OCI-LY7 (cell line): ENCODE results near the gene NPEPL1. TPM values are rescaled to one million over a fixed set of nuclear protein-coding genes. Genes with fewer than 3 reads are reported as not detected.

Experiments used
- BruUV-seq: library from RNA; stranded (reverse); fragments of 400-500 nt; replicated peaks from 2 replicates; lab custom pipeline; 2021; lab: Mats Ljungman, UMichigan
- CTCF ChIA-PET: fragments of 300-600 bp; sonication (Branson Sonifier 250); formaldehyde crosslinking; loops from one replicate; lab custom pipeline; 2022; ENCODE audit warnings: antibody characterized with exemption; ENCODE audit not compliant: unreplicated experiment; lab: Charles Lee
- POLR2A ChIA-PET: fragments of 300-600 bp; sonication (Branson Sonifier 250); formaldehyde crosslinking; loops from one replicate; lab custom pipeline; 2022; ENCODE audit warnings: antibody characterized with exemption; lab: Charles Lee
- DNase-seq: peaks from one replicate; pipeline ENCODE4 v3.0.0-alpha.2; 2015; ENCODE audit warnings: low spot score
- H2AFZ ChIP-seq: fragments of 200-600 bp; sonication (generic), shearing (Covaris generic); 2 replicates; pipeline ENCODE4 v1.6.1; 2014; ENCODE audit warnings: mild to moderate bottlenecking, antibody characterized with exemption, low read length, moderate library complexity
- H3K27ac ChIP-seq: fragments of 200-600 bp; sonication (generic); 2 replicates; pipeline ENCODE4 v1.5.1; 2014; ENCODE audit warnings: mixed run types, low read depth, mild to moderate bottlenecking, moderate library complexity, low read length, inconsistent platforms; ENCODE audit not compliant: poor library complexity, severe bottlenecking
- H3K36me3 ChIP-seq: fragments of 200-600 bp; sonication (generic); 2 replicates; pipeline ENCODE4 v1.6.1; 2014; ENCODE audit warnings: mild to moderate bottlenecking, antibody characterized with exemption, low read length, moderate library complexity, mixed read lengths; ENCODE audit not compliant: insufficient read depth
- H3K4me1 ChIP-seq: fragments of 200-600 bp; sonication (generic); 2 replicates; pipeline ENCODE4 v1.5.1; 2014; ENCODE audit warnings: mild to moderate bottlenecking, low read length; ENCODE audit not compliant: insufficient read depth, poor library complexity, severe bottlenecking
- H3K4me2 ChIP-seq: fragments of 200-600 bp; sonication (generic); 2 replicates; pipeline ENCODE4 v1.6.1; 2014; ENCODE audit warnings: mild to moderate bottlenecking, low read length
- H3K4me3 ChIP-seq: fragments of 200-600 bp; sonication (generic); 2 replicates; pipeline ENCODE4 v1.5.1; 2014; ENCODE audit warnings: mild to moderate bottlenecking, low read depth, low read length; ENCODE audit not compliant: poor library complexity, severe bottlenecking
- H3K79me2 ChIP-seq: fragments of 200-600 bp; sonication (generic); 2 replicates; pipeline ENCODE4 v1.6.1; 2016; ENCODE audit warnings: low read depth, mild to moderate bottlenecking, low read length, moderate library complexity, mixed read lengths; ENCODE audit not compliant: insufficient read depth
- H3K9me2 ChIP-seq: fragments of 200-600 bp; sonication (generic); 2 replicates; pipeline ENCODE4 v1.6.1; 2016; ENCODE audit warnings: mild to moderate bottlenecking, low read length, mixed read lengths; ENCODE audit not compliant: insufficient read depth
- H3K9me3 ChIP-seq: fragments of 200-600 bp; sonication (generic); 2 replicates; pipeline ENCODE4 v1.6.1; 2014; ENCODE audit warnings: mild to moderate bottlenecking, mixed run types, low read length, mixed read lengths
- H4K20me1 ChIP-seq: fragments of 200-600 bp; sonication (generic); 2 replicates; pipeline ENCODE4 v1.6.1; 2014; ENCODE audit warnings: mild to moderate bottlenecking, antibody characterized with exemption, low read length, moderate library complexity, mixed read lengths; ENCODE audit not compliant: insufficient read depth
- EZH2phosphoT487 ChIP-seq: fragments of 200-600 bp; sonication (generic); IDR thresholded peaks from 2 replicates; pipeline ENCODE4 v1.6.1; 2018; ENCODE audit warnings: low read depth, borderline replicate concordance, mild to moderate bottlenecking, mixed run types, antibody characterized with exemption, low read length, moderate library complexity, mixed read lengths
- intact Hi-C: fragments of 100-400 bp; cut with micrococcal nuclease; formaldehyde crosslinking; loops from one replicate; pipeline ENCODE4 v1.10.0; 2022; ENCODE audit not compliant: unreplicated experiment
- total RNA-seq, 2 experiments: library from RNA; depleted of rRNA in 1 of 2; stranded (reverse); fragments of >200 nt in 1 of 2; shearing (Covaris generic) in 1 of 2; gene quantifications; 2 replicates each; pipeline ENCODE4 v1.2.3, GENCODE V29; 2014 to 2022
- TF ChIP-seq, protein P1 (sequence below): fragments of 200-600 bp; sonication (generic); conservative IDR thresholded peaks from 2 replicates; pipeline ENCODE4 v1.5.1; 2014; ENCODE audit warnings: mild to moderate bottlenecking, antibody characterized with exemption, low read length, moderate library complexity, mixed read lengths

NPEPL1 gene
- total RNA-seq, 2 experiments from 2014 or later, result 3.4 to 11.5 TPM

- Histone ChIP-seq H3K9me3 (no peaks in the 10 kb centered on the region), H3K4me1 (no peaks in the 10 kb centered on the region), H3K27ac (no peak overlapping the region), H3K79me2 (no peaks in the 10 kb centered on the region), H3K36me3 (no peaks in the 10 kb centered on the region), H3K9me2 (no peaks in the 10 kb centered on the region), H2AFZ (no peak overlapping the region), H4K20me1 (no peaks in the 10 kb centered on the region), H3K4me2 (no peak overlapping the region), H3K4me3 (no peak overlapping the region)
- intact Hi-C loops, result no loop called here
- POLR2A ChIA-PET, result no interaction called here
- no TSS peak for BruUV-seq
- CTCF ChIA-PET, result no interaction called here
- no peak for DNase-seq
- TF ChIP-seq, protein P1, sequence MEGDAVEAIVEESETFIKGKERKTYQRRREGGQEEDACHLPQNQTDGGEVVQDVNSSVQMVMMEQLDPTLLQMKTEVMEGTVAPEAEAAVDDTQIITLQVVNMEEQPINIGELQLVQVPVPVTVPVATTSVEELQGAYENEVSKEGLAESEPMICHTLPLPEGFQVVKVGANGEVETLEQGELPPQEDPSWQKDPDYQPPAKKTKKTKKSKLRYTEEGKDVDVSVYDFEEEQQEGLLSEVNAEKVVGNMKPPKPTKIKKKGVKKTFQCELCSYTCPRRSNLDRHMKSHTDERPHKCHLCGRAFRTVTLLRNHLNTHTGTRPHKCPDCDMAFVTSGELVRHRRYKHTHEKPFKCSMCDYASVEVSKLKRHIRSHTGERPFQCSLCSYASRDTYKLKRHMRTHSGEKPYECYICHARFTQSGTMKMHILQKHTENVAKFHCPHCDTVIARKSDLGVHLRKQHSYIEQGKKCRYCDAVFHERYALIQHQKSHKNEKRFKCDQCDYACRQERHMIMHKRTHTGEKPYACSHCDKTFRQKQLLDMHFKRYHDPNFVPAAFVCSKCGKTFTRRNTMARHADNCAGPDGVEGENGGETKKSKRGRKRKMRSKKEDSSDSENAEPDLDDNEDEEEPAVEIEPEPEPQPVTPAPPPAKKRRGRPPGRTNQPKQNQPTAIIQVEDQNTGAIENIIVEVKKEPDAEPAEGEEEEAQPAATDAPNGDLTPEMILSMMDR, result no peak
Measured at GRCh38 chr20:58715801-58716475, 23.3 kb downstream of the NPEPL1 start.

DNA sequence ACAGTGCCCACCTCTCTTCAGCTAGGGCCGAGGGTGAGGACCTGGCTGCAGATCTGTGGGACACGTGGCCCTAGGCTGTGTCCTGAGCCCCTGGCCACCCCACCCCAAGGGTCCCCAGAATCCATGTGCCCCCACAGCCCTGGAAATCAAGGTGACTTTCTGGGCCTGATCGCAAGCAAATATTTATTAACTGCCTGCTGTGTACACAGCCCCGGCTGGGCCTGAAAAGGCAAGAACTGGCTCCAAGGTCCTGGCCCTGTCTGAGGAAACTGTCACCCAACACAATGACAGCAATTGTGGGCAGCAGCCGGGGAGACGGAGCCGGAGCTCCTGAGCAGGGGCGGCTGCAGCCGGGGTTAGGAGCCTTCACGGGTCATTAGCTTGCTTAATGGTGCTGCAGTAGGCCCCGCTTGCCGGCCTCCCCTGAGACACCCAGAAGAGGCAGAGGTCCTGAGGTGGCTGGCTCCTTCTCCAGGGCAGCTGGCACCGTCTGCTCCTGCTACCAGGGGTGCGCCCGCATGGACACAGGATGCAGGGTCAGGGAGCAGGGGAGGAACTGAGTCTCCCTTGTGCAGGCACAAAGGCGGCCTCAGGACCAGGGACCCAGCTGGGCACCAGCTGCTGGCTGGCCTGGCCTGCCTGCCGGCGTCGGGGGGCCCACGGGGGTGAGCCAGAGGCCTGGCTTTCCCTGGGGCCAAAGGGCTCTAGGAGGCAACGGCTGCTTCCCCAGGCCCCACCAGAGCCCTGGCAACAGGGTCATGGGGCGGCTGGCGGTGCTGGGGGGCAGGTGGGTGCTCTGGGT, 24.1 kb downstream of the NPEPL1 start:
- POLR2A ChIA-PET, result no interaction called here
- no TSS peak for BruUV-seq

DNA sequence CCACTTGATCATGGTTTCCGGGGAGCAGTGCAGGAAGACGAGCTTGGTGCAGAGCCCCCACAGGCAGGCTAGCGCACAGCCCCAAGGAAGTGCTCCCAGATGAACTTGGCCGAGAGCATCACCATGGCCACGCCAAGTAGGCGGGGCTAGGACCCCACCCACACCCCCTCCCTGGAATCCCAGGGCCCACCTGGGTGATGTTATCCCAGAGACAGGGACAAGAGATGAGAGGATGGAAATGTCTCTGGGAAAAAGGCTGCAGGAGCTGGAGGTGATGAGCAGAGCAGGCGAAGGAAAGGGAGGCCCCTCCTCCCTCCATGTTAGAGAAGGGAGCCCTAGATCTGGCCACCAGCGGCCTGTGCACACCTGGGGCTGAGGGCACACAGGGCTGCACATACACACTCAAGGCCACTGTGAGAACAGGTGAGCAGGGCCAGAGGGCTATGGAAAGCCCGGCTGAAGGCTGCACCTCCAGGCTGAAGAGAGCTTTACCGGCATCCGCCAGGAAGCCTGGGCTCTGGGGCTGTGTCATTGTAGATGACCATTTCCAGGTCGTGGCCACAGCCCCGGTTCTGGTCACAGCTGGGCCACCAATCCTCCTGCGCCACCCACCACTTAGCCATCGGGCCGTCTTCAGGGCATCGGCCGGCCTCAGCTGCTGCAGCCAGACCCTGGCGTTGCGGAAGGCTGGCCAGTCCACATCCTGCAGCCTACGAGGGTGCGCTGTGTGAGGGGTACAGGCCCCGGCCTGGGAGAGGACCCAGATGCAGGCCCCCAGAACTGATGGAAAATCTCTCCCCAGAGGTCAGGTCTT, 24.9 kb downstream of the NPEPL1 start:
- no peak for DNase-seq
- H3K9me2 ChIP-seq, result no peaks in the 10 kb centered on the region
- ChIA-PET POLR2A (no interaction called here), CTCF (no interaction called here)
- H3K4me1 ChIP-seq, result no peaks in the 10 kb centered on the region
- no peaks in the 10 kb centered on the region for H4K20me1 ChIP-seq
- H2AFZ ChIP-seq, result no peak overlapping the region
- H3K9me3 ChIP-seq, result no peaks in the 10 kb centered on the region
- no peak overlapping the region for H3K4me2 ChIP-seq
- BruUV-seq, result no TSS peak
- no peaks in the 10 kb centered on the region for H3K79me2 ChIP-seq
- no peak for TF ChIP-seq EZH2phosphoT487
- TF ChIP-seq, protein P1, result no peak
- no peak overlapping the region for H3K4me3 ChIP-seq
- H3K36me3 ChIP-seq, result no peaks in the 10 kb centered on the region
- intact Hi-C loops, result no loop called here
- H3K27ac ChIP-seq, result no peak overlapping the region

More for the DNA sequence above, 24.1 kb downstream of the NPEPL1 start:
- Histone ChIP-seq H3K36me3 (no peaks in the 10 kb centered on the region), H2AFZ (no peak overlapping the region), H3K27ac (no peak overlapping the region), H3K4me1 (no peaks in the 10 kb centered on the region), H3K9me2 (no peaks in the 10 kb centered on the region), H3K4me3 (no peak overlapping the region), H4K20me1 (no peaks in the 10 kb centered on the region), H3K79me2 (no peaks in the 10 kb centered on the region), H3K9me3 (no peaks in the 10 kb centered on the region), H3K4me2 (no peak overlapping the region)
- DNase-seq, result no peak
- CTCF ChIA-PET, result no interaction called here
- TF ChIP-seq EZH2phosphoT487, result no peak
- intact Hi-C loops, result no loop called here
